H1 (cell line): ENCODE measurements around the gene PIP4K2C. TPM values are rescaled to one million over a fixed set of nuclear protein-coding genes. Genes with fewer than 3 reads are reported as not detected.

Source experiments
- CTCF ChIA-PET: fragments of 300-600 bp; sonication (Branson Sonifier 250); formaldehyde crosslinking; loops from one replicate; lab custom pipeline; 2021; ENCODE audit not compliant: partially characterized antibody; lab: Charles Lee
- POLR2A ChIA-PET: fragments of 300-600 bp; sonication (Branson Sonifier 250); formaldehyde crosslinking; loops from one replicate; lab custom pipeline; 2021; ENCODE audit warnings: inconsistent platforms; ENCODE audit not compliant: partially characterized antibody; lab: Charles Lee
- DNase-seq, 2 experiments: peaks; one replicate each; pipeline versions ENCODE4 v3.0.0 to v3.0.0-alpha.2; 2010 to 2022; ENCODE audit warnings: low spot score in 2 of 2, low read depth in 1 of 2, mixed read lengths in 1 of 2
- FAIRE-seq: peaks from 2 replicates; lab custom pipeline; 2011; peaks lifted over from hg19 to GRCh38; lab: Jason Lieb, UNC
- H2AFZ ChIP-seq: 2 replicates; pipeline ENCODE4 v1.8.1; 2012; ENCODE audit warnings: low read length, inconsistent platforms
- H2AK5ac ChIP-seq: 2 replicates; pipeline ENCODE4 v1.6.1; 2013; ENCODE audit warnings: low read depth, low read length
- H2BK120ac ChIP-seq: replicated peaks from 2 replicates; pipeline ENCODE3; 2013; ENCODE audit warnings: low read depth, low read length, inconsistent platforms
- H2BK12ac ChIP-seq: 2 replicates; pipeline ENCODE4 v1.6.1; 2013; ENCODE audit warnings: low read depth, low read length
- H2BK15ac ChIP-seq: 2 replicates; pipeline ENCODE4 v1.6.1; 2013; ENCODE audit warnings: low read length
- H2BK20ac ChIP-seq: 2 replicates; pipeline ENCODE4 v1.6.1; 2013; ENCODE audit warnings: low read length
- H2BK5ac ChIP-seq: 2 replicates; pipeline ENCODE4 v1.6.1; 2013; ENCODE audit warnings: low read depth, low read length
- H3K14ac ChIP-seq: 2 replicates; pipeline ENCODE4 v1.6.1; 2013; ENCODE audit warnings: inconsistent platforms; ENCODE audit not compliant: insufficient read length
- H3K18ac ChIP-seq: 2 replicates; pipeline ENCODE4 v1.6.1; 2013; ENCODE audit warnings: low read length; ENCODE audit errors: extremely low read depth
- H3K23ac ChIP-seq: 2 replicates; pipeline ENCODE4 v1.6.1; 2013; ENCODE audit warnings: inconsistent platforms; ENCODE audit not compliant: insufficient read length
- H3K23me2 ChIP-seq: 2 replicates; pipeline ENCODE4 v1.6.1; 2013; ENCODE audit warnings: low read depth, low read length
- H3K27ac ChIP-seq: 2 replicates; pipeline ENCODE4 v1.6.1; 2011; ENCODE audit warnings: low read depth, low read length, inconsistent platforms
- H3K27me3 ChIP-seq, 4 experiments: replicated peaks in 1 of 4; 1 replicate in 1 of 4; 2 replicates in 3 of 4; pipeline versions ENCODE4 v1.6.1 to v1.8.1; 2011 to 2013; ENCODE audit warnings: low read length in 3 of 4, mild to moderate bottlenecking in 3 of 4, inconsistent platforms in 2 of 4, mixed read lengths in 2 of 4, moderate library complexity in 1 of 4; ENCODE audit not compliant: control insufficient read depth in 3 of 4, insufficient read depth in 3 of 4; ENCODE audit errors: extremely low read depth in 1 of 4
- H3K36me3 ChIP-seq, 4 experiments: 2 replicates each; pipeline versions ENCODE4 v1.6.1 to v1.8.1; 2011 to 2013; ENCODE audit warnings: mild to moderate bottlenecking in 4 of 4, low read length in 3 of 4, moderate library complexity in 2 of 4, control low read depth in 1 of 4, inconsistent platforms in 1 of 4; ENCODE audit not compliant: insufficient read depth in 4 of 4, control insufficient read depth in 2 of 4
- H3K4ac ChIP-seq: replicated peaks from 2 replicates; pipeline ENCODE3; 2013; ENCODE audit warnings: low read length, low read depth, mixed read lengths, inconsistent platforms; ENCODE audit not compliant: insufficient read length
- H3K4me1 ChIP-seq, 4 experiments: replicated peaks in 1 of 4; 1 replicate in 1 of 4; 2 replicates in 3 of 4; pipeline versions ENCODE4 v1.6.1 to v1.8.1; 2011 to 2013; ENCODE audit warnings: low read length in 3 of 4, inconsistent platforms in 2 of 4, mixed read lengths in 1 of 4; ENCODE audit not compliant: insufficient read depth in 4 of 4, control insufficient read depth in 3 of 4
- H3K4me2 ChIP-seq, 2 experiments: 2 replicates each; pipeline versions ENCODE4 v1.6.1 to v1.8.1; 2011 to 2013; ENCODE audit warnings: low read depth in 2 of 2, low read length in 2 of 2, control low read depth in 1 of 2, inconsistent platforms in 1 of 2, mild to moderate bottlenecking in 1 of 2; ENCODE audit not compliant: insufficient read depth in 1 of 2
- H3K4me3 ChIP-seq, 4 experiments: fragments of 200-600, 300-600 bp in 1 of 4; sonication (generic), shearing (Covaris generic), sonication (Bioruptor Twin) in 1 of 4; 2 replicates each; pipeline versions ENCODE4 v1.5.1 to v1.8.1; 2011 to 2016; ENCODE audit warnings: low read length in 4 of 4, low read depth in 3 of 4, control low read depth in 2 of 4, inconsistent platforms in 2 of 4, mild to moderate bottlenecking in 2 of 4, mixed read lengths in 1 of 4, moderate library complexity in 1 of 4; ENCODE audit not compliant: insufficient read depth in 2 of 4; ENCODE audit errors: extremely low read depth in 1 of 4
- H3K56ac ChIP-seq: replicated peaks from 2 replicates; pipeline ENCODE3; 2013; ENCODE audit warnings: low read depth, mild to moderate bottlenecking, mixed read lengths, low read length, inconsistent platforms; ENCODE audit not compliant: insufficient read length
- H3K79me1 ChIP-seq: 2 replicates; pipeline ENCODE4 v1.6.1; 2013; ENCODE audit warnings: low read depth, low read length, control low read depth
- H3K79me2 ChIP-seq, 2 experiments: 2 replicates each; pipeline versions ENCODE4 v1.6.1 to v1.8.1; 2012 to 2013; ENCODE audit warnings: low read length in 2 of 2, mild to moderate bottlenecking in 2 of 2, inconsistent platforms in 1 of 2; ENCODE audit not compliant: insufficient read depth in 2 of 2, control insufficient read depth in 1 of 2
- H3K9ac ChIP-seq, 4 experiments: replicated peaks in 1 of 4; 1 replicate in 1 of 4; 2 replicates in 3 of 4; pipeline versions ENCODE4 v1.6.1 to v1.8.1; 2011 to 2013; ENCODE audit warnings: low read depth in 3 of 4, low read length in 3 of 4, control low read depth in 2 of 4, mild to moderate bottlenecking in 2 of 4, moderate library complexity in 2 of 4, inconsistent platforms in 1 of 4; ENCODE audit errors: extremely low read depth in 1 of 4
- H3K9me3 ChIP-seq, 2 experiments: 2 replicates each; pipeline versions ENCODE4 v1.6.1 to v1.8.1; 2012 to 2013; ENCODE audit warnings: mild to moderate bottlenecking in 2 of 2, moderate library complexity in 2 of 2, control low read depth in 1 of 2, inconsistent platforms in 1 of 2, low read depth in 1 of 2, low read length in 1 of 2, mixed read lengths in 1 of 2; ENCODE audit not compliant: insufficient read depth in 2 of 2
- H4K20me1 ChIP-seq, 2 experiments: replicated peaks in 1 of 2; 2 replicates each; pipeline versions ENCODE3 to v1.8.1; 2011 to 2013; ENCODE audit warnings: inconsistent platforms in 2 of 2, low read length in 2 of 2, mild to moderate bottlenecking in 1 of 2; ENCODE audit not compliant: insufficient read depth in 2 of 2, control insufficient read depth in 1 of 2
- H4K5ac ChIP-seq: 2 replicates; pipeline ENCODE4 v1.6.1; 2013; ENCODE audit warnings: low read length, low read depth, mixed read lengths, inconsistent platforms; ENCODE audit not compliant: insufficient read length
- H4K8ac ChIP-seq: 2 replicates; pipeline ENCODE4 v1.8.0; 2013; ENCODE audit warnings: mild to moderate bottlenecking, moderate library complexity, low read length, inconsistent platforms; ENCODE audit not compliant: insufficient read depth; ENCODE audit errors: extremely low read depth
- H4K91ac ChIP-seq: replicated peaks from 2 replicates; pipeline ENCODE3; 2013; ENCODE audit warnings: low read length, mixed read lengths, inconsistent platforms; ENCODE audit not compliant: insufficient read length
- CHD2 ChIP-seq: IDR thresholded peaks from 2 replicates; pipeline ENCODE4 v1.6.1; 2012; ENCODE audit warnings: low read length, improper control_type of control experiment
- E2F6 ChIP-seq: IDR thresholded peaks from 2 replicates; pipeline ENCODE4 v1.6.1; 2012; ENCODE audit warnings: inconsistent platforms
- EZH2 ChIP-seq: fragments of 200-600 bp; sonication (generic); IDR thresholded peaks from 2 replicates; pipeline ENCODE4 v1.7.1; 2012; ENCODE audit warnings: low read depth, mild to moderate bottlenecking, moderate library complexity, low read length, inconsistent platforms; ENCODE audit not compliant: severe bottlenecking
- KDM4A ChIP-seq: IDR thresholded peaks from one replicate; pipeline ENCODE4 v1.7.1; 2012; ENCODE audit warnings: low read depth, mild to moderate bottlenecking, moderate library complexity, low read length, inconsistent platforms; ENCODE audit not compliant: severe bottlenecking
- POLR2A ChIP-seq, 2 experiments: IDR thresholded peaks; 1 replicate in 1 of 2; 2 replicates in 1 of 2; pipeline ENCODE4 v1.6.1; 2011; ENCODE audit warnings: low read depth in 2 of 2, low read length in 2 of 2, mild to moderate bottlenecking in 2 of 2; ENCODE audit errors: control extremely low read depth in 1 of 2
- RNF2 ChIP-seq: fragments of 200-900, 300-1000 bp; sonication (generic); IDR thresholded peaks from 2 replicates; pipeline ENCODE4 v1.7.1; 2016; ENCODE audit warnings: borderline replicate concordance, low read depth, mild to moderate bottlenecking, antibody characterized with exemption, low read length; ENCODE audit not compliant: poor library complexity, severe bottlenecking; ENCODE audit errors: missing control alignments
- SP1 ChIP-seq: IDR thresholded peaks from 2 replicates; pipeline ENCODE4 v1.6.1; 2011; ENCODE audit warnings: low read depth, low read length
- TAF1 ChIP-seq: IDR thresholded peaks from 2 replicates; pipeline ENCODE4 v1.6.1; 2011; ENCODE audit warnings: mild to moderate bottlenecking, low read depth, low read length
- TBP ChIP-seq: IDR thresholded peaks from 2 replicates; pipeline ENCODE4 v1.6.1; 2011; ENCODE audit warnings: low read depth, low read length, improper control_type of control experiment
- whole genome bisulfite sequencing, 2 experiments: shearing (Covaris generic) in 1 of 2; methylation state at CpG; one replicate each; pipeline versions ENCODE4 v1.1.6 to v1.1.7; 2013 to 2015; ENCODE audit warnings: low lambda C conversion rate in 2 of 2, mixed read lengths in 2 of 2, inconsistent platforms in 1 of 2, low coverage in 1 of 2, missing lambda C conversion rate in 1 of 2; ENCODE audit not compliant: insufficient replicate concordance in 2 of 2, insufficient coverage in 1 of 2, insufficient read length in 1 of 2; ENCODE audit errors: extremely low coverage in 1 of 2, missing lambda C conversion rate in 1 of 2; 5-methylcytosine and 5-hydroxymethylcytosine counted together
- polyA plus RNA-seq, 7 experiments: library from polyadenylated mRNA; depleted of rRNA in 3 of 7; stranded (reverse) in 5 of 7; unstranded in 2 of 7; fragments of >200 nt in 5 of 7; fragments of 200-250 nt in 2 of 7; gene quantifications; 1 replicate in 5 of 7; 2 replicates in 1 of 7; 4 replicates in 1 of 7; pipeline versions ENCODE4 v1.2.1 to v1.2.3, GENCODE V29; 2011 to 2013; ENCODE audit warnings: missing spikeins in 2 of 7, mixed read lengths in 2 of 7
- total RNA-seq: library from RNA; stranded (reverse); fragmentation: NEBNext Ultra II Directional; extraction: Animal tissue kit (Norgen Biotek cat#: 25700); gene quantifications from 2 replicates; pipeline ENCODE4 v1.2.1, GENCODE V29; 2021
- TF ChIP-seq, protein P1 (sequence below): IDR thresholded peaks from 2 replicates; pipeline ENCODE4 v1.6.1; 2012; ENCODE audit warnings: inconsistent platforms

PIP4K2C gene
- total and polyA plus RNA-seq, 2 of the 8 experiments (the other 6 are each of a cell fraction or from before 2014, with no cell fraction given) = 25.0 to 27.1 TPM

- H3K79me1 ChIP-seq = 0 out of 2 replicates have a peak, but pooled peaks cover 2% of the 10 kb centered on the region
- CTCF ChIA-PET = interaction anchor here (0.8 to 10.7 kb wide), 18 partner anchors 8 to 405 kb away, joined by 3 to 201 read pairs (median 6); partner anchors contain the start of genes ARHGEF25, B4GALNT1, DTX3 and MARCHF9
- H4K8ac ChIP-seq = no peak overlapping the region; the same call in 1 of the 2 replicates
- H3K4me2 ChIP-seq = peak overlapping the region; percentile 54 to 74
- peak overlapping the region; percentile 11 to 48 (median 37); a peak in 7 of 8 replicates for H3K4me3 ChIP-seq
- H3K36me3 ChIP-seq = no peaks in the 10 kb centered on the region
- POLR2A ChIA-PET = interaction anchor here (0.7 to 3.6 kb wide), 16 partner anchors 10 to 125 kb away, joined by 3 to 45 read pairs (median 4); partner anchors contain the start of genes ARHGEF25, B4GALNT1, PIP4K2C and TSPAN31
- H3K14ac ChIP-seq = no peak overlapping the region
- peaks cover 0 to 33% of the 10 kb centered on the region in 2 experiments for H4K20me1 ChIP-seq
- no peak overlapping the region for H2BK20ac ChIP-seq
- H3K4me1 ChIP-seq = peaks cover 0 to 18% (median 11%) of the 10 kb centered on the region in 4 experiments; a peak in 6 of 7 replicates
- no peak overlapping the region for H4K5ac ChIP-seq
- no peak overlapping the region for H2BK15ac ChIP-seq
- no peak overlapping the region for H2BK5ac ChIP-seq
- peaks cover 66 to 96% (median 95%) of the 10 kb centered on the region in 4 experiments for H3K27me3 ChIP-seq
- H2AFZ ChIP-seq = no peak overlapping the region
- no peak overlapping the region for H3K23ac ChIP-seq
- 0 out of 2 replicates have a peak overlapping the region, but pooled peaks have one; percentile 50 for H2BK12ac ChIP-seq
- no peak overlapping the region; the same call in 1 of the 2 replicates for H2AK5ac ChIP-seq
- WGBS, 2 experiments = 6% methylated on average over 38 of the region's 46 CpGs; no CpG with 5 or more reads in 1 of the 2 experiments
- no peaks in the 10 kb centered on the region; a peak in 1 of 4 replicates for H3K9me3 ChIP-seq
- H3K18ac ChIP-seq = peak overlapping the region; percentile 60; the same call in 1 of the 2 replicates
- H3K79me2 ChIP-seq = no peaks in the 10 kb centered on the region
- FAIRE-seq (no peak), DNase-seq (peak in 1 of 2 experiments; percentile 75)
- H3K9ac ChIP-seq = no peak overlapping the region
- H3K27ac ChIP-seq = no peak overlapping the region
- no peak overlapping the region for H3K56ac ChIP-seq
- no peak overlapping the region for H4K91ac ChIP-seq
- H2BK120ac ChIP-seq = no peak overlapping the region
- peaks cover 7% of the 10 kb centered on the region; the same call in 1 of the 2 replicates for H3K23me2 ChIP-seq
- no peak overlapping the region for H3K4ac ChIP-seq
- TF ChIP-seq E2F6 = peak; percentile 53
- TF ChIP-seq KDM4A = peak; percentile 50
- TF ChIP-seq CHD2 = no peak
- no peak for TF ChIP-seq SP1
- TF ChIP-seq, protein P1, sequence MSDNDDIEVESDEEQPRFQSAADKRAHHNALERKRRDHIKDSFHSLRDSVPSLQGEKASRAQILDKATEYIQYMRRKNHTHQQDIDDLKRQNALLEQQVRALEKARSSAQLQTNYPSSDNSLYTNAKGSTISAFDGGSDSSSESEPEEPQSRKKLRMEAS = peak; percentile 55
- TF ChIP-seq TBP = peak; percentile 14; the same call in 1 of the 2 replicates
- TF ChIP-seq TAF1 = 0 out of 2 replicates have a peak, but pooled peaks have one; percentile 7
- TF ChIP-seq POLR2A (IDR thresholded peaks at IDR 0.05; ENCODE audit: control extremely low read depth in 1 of 2, low read depth in 2 of 2, low read length in 2 of 2) = no peak
- TF ChIP-seq EZH2 = peak; percentile 91
- TF ChIP-seq RNF2 = peak; percentile 71
Measured at GRCh38 chr12:57619434-57620244, 28.6 kb downstream of the PIP4K2C start.
